ENCODE data around the gene ACTL8.

ACTL8 gene

DNA sequence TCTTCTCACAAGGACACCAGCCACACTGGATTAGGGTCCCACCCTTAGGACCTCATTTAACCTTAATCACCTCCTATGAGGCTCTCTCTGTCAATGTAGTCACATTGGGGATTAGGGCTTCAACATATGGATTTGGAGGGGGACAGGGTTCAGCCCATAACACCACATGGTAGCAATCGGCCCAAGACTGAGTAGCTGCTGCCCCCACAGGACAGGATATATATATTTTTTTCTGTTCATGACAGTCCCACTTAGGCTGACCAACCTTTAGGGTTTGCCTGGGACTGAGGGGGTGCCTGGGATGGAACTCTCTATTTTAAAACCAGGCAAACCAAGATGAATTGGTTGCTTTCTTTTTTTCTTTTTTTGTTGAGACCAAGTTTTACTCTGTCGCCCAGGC is 8.2 kb upstream of the ACTL8 start:
- DNase-seq (ENCODE audit: extremely low read depth, low read depth), result no peak
- no peak overlapping the region for H3K4me3 ChIP-seq (replicated peaks; ENCODE audit: low read depth, low read length)
- TF ChIP-seq, protein P1, sequence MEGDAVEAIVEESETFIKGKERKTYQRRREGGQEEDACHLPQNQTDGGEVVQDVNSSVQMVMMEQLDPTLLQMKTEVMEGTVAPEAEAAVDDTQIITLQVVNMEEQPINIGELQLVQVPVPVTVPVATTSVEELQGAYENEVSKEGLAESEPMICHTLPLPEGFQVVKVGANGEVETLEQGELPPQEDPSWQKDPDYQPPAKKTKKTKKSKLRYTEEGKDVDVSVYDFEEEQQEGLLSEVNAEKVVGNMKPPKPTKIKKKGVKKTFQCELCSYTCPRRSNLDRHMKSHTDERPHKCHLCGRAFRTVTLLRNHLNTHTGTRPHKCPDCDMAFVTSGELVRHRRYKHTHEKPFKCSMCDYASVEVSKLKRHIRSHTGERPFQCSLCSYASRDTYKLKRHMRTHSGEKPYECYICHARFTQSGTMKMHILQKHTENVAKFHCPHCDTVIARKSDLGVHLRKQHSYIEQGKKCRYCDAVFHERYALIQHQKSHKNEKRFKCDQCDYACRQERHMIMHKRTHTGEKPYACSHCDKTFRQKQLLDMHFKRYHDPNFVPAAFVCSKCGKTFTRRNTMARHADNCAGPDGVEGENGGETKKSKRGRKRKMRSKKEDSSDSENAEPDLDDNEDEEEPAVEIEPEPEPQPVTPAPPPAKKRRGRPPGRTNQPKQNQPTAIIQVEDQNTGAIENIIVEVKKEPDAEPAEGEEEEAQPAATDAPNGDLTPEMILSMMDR (IDR thresholded peaks at IDR 0.05; ENCODE audit: low read depth, low read length, missing control alignments), result no peak

DNA sequence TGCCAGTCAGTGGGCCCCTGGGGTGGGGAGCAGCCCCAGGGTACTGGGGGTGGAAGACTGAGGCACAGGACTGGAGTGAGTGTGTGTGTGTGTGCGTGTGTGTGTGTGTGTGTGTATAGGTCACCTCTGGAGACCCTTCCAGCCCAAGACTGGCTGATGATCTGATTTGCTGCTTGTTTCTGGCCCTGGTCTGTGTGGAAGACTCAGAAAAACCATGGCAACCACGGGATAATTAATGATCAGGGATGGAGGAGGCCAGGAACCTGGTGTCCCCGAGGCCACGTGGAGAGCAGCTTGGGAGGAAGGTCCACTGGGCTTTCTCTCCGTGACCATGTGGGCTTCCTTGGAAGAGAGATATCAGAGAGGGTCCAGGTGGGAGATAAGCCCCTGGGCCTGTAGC is 4.8 kb upstream of the ACTL8 start:
- no peak overlapping the region for H3K4me3 ChIP-seq (replicated peaks; ENCODE audit: low read depth, low read length)
- TF ChIP-seq, protein P1 (IDR thresholded peaks at IDR 0.05; ENCODE audit: low read depth, low read length, missing control alignments), result no peak
- no peak for DNase-seq (ENCODE audit: extremely low read depth, low read depth)

DNA sequence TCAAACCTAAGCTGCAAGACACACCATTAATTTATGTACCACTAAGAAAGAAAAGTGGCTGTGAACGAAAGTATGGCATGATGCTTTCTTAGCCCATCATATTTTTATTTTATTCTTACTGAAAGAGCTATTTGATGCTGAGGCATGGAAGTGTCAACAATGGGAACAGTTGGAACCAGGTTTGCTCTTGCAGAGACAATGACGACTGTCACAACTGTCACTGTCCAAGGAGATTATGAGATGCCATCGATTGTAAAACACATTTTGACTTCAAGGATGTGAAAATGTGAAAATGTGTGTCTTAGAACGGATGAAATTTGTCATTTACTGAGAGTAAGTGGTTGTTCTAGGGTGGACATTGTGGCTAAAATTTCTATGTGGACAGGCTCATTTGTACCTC is 2.8 kb upstream of the ACTL8 start:
- DNase-seq (ENCODE audit: extremely low read depth, low read depth), result no peak
- no peak overlapping the region for H3K4me3 ChIP-seq (replicated peaks; ENCODE audit: low read depth, low read length)
- TF ChIP-seq, protein P1 (IDR thresholded peaks at IDR 0.05; ENCODE audit: low read depth, low read length, missing control alignments), result no peak

DNA sequence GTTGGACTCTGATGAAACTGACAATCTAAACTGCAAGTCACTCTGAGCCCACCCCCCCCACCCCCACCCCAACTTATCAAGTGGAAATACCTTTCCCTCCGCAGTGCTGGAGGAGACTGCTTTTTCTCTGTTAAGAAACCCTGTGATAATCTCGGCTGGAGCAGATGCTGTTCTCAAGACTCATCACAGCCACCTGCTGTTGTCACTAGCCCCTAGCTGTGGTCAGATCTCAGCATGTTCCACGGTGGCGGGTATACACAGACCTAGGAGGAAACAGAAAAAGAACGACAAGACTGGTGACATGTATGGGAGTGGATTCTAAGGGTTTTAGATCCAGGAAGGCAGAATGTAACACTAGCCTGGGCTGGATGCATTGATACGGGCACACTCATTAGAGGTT is 2.3 kb downstream of the ACTL8 start:
- no peak overlapping the region for H3K4me3 ChIP-seq (replicated peaks; ENCODE audit: low read depth, low read length)
- no peak for DNase-seq (ENCODE audit: extremely low read depth, low read depth)
- TF ChIP-seq, protein P1 (IDR thresholded peaks at IDR 0.05; ENCODE audit: low read depth, low read length, missing control alignments), result no peak

DNA sequence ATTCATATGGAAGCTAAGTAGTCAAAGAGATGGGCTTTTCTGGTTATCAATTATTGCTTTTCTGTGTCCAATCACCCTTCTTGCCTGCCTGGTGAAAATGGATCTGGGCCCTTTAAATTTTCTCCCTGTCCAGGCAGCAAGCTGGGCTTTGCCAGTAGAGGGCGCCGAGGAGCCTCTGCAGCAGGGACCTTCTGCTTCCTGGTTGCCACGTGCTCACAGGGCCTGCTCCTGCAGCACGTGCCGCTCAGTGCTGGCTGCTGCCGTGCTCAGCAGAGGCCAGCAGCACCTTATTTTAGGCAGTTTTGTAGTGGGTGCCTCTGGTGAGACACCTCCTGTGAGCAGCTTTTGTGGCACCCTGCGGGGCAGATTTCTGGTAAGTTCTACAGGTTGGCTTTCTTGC is 4.0 kb downstream of the ACTL8 start:
- TF ChIP-seq, protein P1 (IDR thresholded peaks at IDR 0.05; ENCODE audit: low read depth, low read length, missing control alignments), result peak; percentile 70
- no peak overlapping the region for H3K4me3 ChIP-seq (replicated peaks; ENCODE audit: low read depth, low read length)
- DNase-seq (ENCODE audit: extremely low read depth, low read depth), result peak; percentile 20

DNA sequence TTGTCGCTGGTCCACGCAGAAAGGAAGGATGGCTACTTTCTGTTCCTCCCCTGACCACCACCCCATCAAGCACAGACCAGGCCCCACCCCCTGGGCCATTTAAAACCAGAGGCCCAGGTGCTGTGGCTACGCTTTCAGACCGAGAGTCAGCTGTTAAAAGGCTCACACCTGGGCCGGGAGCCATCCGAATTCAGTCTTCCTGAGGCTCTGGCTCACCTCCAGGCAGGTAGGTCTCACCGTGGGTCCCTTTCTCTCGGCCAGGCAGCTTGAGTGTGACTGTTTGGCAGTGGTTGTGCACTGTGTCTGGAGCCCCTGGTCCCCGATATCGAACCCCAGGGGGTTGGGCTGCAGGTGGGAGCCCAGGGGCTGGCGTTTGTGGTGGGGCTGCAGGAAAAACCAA is 7.2 kb downstream of the ACTL8 start:
- TF ChIP-seq, protein P1 (IDR thresholded peaks at IDR 0.05; ENCODE audit: low read depth, low read length, missing control alignments), result no peak
- H3K4me3 ChIP-seq (replicated peaks; ENCODE audit: low read depth, low read length), result no peak overlapping the region
- DNase-seq (ENCODE audit: extremely low read depth, low read depth), result no peak

DNA sequence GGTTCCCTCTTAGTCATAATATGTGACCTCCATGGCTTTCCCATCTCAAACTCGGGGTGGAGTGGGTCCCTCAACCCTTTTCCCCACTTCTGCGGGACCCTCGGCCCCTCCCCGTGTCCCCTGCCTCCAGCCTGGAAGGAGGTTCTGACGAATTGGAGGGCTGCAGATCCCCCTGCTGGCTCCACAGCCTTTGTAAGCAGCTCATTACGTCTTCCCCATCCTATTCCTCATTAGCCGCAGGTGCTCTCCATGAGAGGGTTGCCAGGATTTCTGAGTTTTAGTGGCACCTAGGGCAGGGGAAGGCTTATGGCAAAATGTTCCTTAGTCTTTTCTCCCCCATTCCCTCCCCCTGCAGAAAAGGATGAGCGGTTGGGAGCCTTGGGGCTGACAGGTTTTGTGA is 8.3 kb downstream of the ACTL8 start:
- DNase-seq (ENCODE audit: extremely low read depth, low read depth), result no peak
- no peak overlapping the region for H3K4me3 ChIP-seq (replicated peaks; ENCODE audit: low read depth, low read length)
- TF ChIP-seq, protein P1 (IDR thresholded peaks at IDR 0.05; ENCODE audit: low read depth, low read length, missing control alignments), result no peak

Measured in HFF-Myc (cell line).